GM12865 (cell line): ENCODE measurements around the gene FAM3D.

ENCODE experiments used
- DNase-seq: peaks from one replicate; pipeline ENCODE4 v3.0.0; 2010; ENCODE audit warnings: low read depth
- H3K4me3 ChIP-seq: 2 replicates; pipeline ENCODE4 v1.5.1; 2011; ENCODE audit warnings: mild to moderate bottlenecking, low read depth, low read length, control low read depth
- CTCF ChIP-seq: IDR thresholded peaks from 2 replicates; pipeline ENCODE4 v1.5.1; 2011; ENCODE audit warnings: low read length, control low read depth, low read depth, inconsistent platforms; ENCODE audit not compliant: insufficient read depth; ENCODE audit errors: missing control alignments

Gene FAM3D

GRCh38 chr3:58654466-58654865 lies 12.1 kb downstream of the FAM3D start:
- no peak for DNase-seq
- H3K4me3 ChIP-seq: no peak overlapping the region
- no peak for TF ChIP-seq CTCF

- no peak overlapping the region for H3K4me3 ChIP-seq
- DNase-seq: no peak
- no peak for TF ChIP-seq CTCF
Observed at GRCh38 chr3:58652624-58653023, 13.9 kb downstream of the FAM3D start.

- H3K4me3 ChIP-seq: no peak overlapping the region
- TF ChIP-seq CTCF: no peak
- no peak for DNase-seq
Observed at GRCh38 chr3:58651276-58651675, 15.3 kb downstream of the FAM3D start.

GRCh38 chr3:58647381-58648141 lies 19.0 kb downstream of the FAM3D start:
- no peak for DNase-seq
- no peak overlapping the region for H3K4me3 ChIP-seq
- TF ChIP-seq CTCF: no peak

GRCh38 chr3:58646503-58646902 lies 20.1 kb downstream of the FAM3D start:
- no peak for DNase-seq
- H3K4me3 ChIP-seq: no peak overlapping the region
- TF ChIP-seq CTCF: no peak

DNA sequence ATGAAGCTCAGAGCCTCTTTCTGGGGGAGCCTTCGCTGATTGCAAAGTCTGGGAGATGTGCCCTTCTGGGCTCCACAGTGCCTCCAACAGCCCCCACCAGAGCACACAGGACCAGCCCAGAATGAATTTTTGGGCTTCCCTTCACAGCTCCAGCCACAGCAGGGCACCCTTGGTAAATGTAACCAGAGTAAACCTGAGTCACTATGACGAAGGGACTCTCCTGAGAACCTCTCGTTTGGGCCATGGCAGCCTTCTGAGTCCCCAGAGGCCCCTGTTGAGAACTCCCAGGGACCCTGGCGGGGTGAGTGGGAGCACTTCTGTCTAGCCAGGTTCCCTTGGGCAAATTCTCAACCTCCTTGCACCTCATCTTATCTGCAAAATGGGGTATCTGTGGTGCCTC lies 20.8 kb downstream of the FAM3D start:
- H3K4me3 ChIP-seq: no peak overlapping the region
- DNase-seq: no peak
- no peak for TF ChIP-seq CTCF

DNA sequence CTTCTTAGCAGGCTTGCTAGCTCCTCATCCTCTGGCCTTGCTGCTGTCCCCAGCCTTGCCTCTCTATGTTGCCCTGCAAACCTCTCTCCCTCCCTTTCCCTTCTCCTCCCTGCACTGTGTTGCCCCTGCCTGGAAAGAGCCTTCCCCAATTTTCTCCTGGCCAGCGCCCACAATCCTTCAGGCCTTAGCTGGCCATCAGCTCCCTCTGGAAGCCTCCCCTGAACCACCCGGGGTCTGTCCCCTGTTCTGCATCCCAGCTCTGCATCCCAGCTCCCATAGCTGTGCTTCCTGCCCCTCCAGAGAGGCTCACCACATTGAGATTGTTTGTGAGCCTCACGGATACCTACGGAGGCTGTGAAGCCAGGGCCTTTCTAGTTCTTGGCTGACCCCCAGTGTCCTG lies 23.7 kb downstream of the FAM3D start:
- H3K4me3 ChIP-seq: no peak overlapping the region
- no peak for TF ChIP-seq CTCF
- DNase-seq: no peak
